ENCODE data around the gene SEZ6L2. TPM values are rescaled to one million over a fixed set of nuclear protein-coding genes. Genes with fewer than 3 reads are reported as not detected.
A peak's percentile ranks its signal among the peaks of the same experiment; 100 is the strongest.

SEZ6L2 gene
- total and polyA plus RNA-seq, 2 of the 13 experiments (the other 11 are each of a cell fraction or from before 2014, with no cell fraction given): 14.9 to 16.9 TPM

GRCh38 chr16:29891525-29892457, 7.6 kb downstream of the SEZ6L2 start (continued):
- no peak for TF ChIP-seq ZMAT5 (CRISPR knock-in tag; IDR thresholded peaks at IDR 0.05; ENCODE audit: borderline replicate concordance, low read depth)
- TF ChIP-seq NFIB (CRISPR knock-in tag; IDR thresholded peaks at IDR 0.05; ENCODE audit: borderline replicate concordance): no peak
- TF ChIP-seq MEIS2 (CRISPR knock-in tag; IDR thresholded peaks at IDR 0.05): no peak
- no peak for TF ChIP-seq ZMYM4 (CRISPR knock-in tag; IDR thresholded peaks at IDR 0.05)
- TF ChIP-seq ZNF230 (CRISPR knock-in tag; IDR thresholded peaks at IDR 0.05): no peak
- TF ChIP-seq ZNF513 (CRISPR knock-in tag; conservative IDR thresholded peaks at IDR 0.05): no peak
- TF ChIP-seq PAWR (CRISPR knock-in tag; IDR thresholded peaks at IDR 0.05; ENCODE audit: borderline replicate concordance): no peak
- TF ChIP-seq ZBTB10 (CRISPR knock-in tag; IDR thresholded peaks at IDR 0.05; ENCODE audit: borderline replicate concordance): peak; percentile 82; the same call in 1 of the 2 replicates
- TF ChIP-seq AFF4 (CRISPR knock-in tag; IDR thresholded peaks at IDR 0.05): no peak
- peak; percentile 44; the same call in 1 of the 2 replicates for TF ChIP-seq ZFP36L1 (CRISPR knock-in tag; IDR thresholded peaks at IDR 0.05)
- no peak for TF ChIP-seq MYNN (CRISPR knock-in tag; IDR thresholded peaks at IDR 0.05; ENCODE audit: low read depth)
- TF ChIP-seq ZNF589 (CRISPR knock-in tag; conservative IDR thresholded peaks at IDR 0.05): no peak
- no peak for TF ChIP-seq KLF9 (CRISPR knock-in tag; IDR thresholded peaks at IDR 0.05; ENCODE audit: low read depth)
- no peak for TF ChIP-seq ZNF557 (CRISPR knock-in tag; IDR thresholded peaks at IDR 0.05)
- TF ChIP-seq ZSCAN22 (CRISPR knock-in tag; IDR thresholded peaks at IDR 0.05): no peak
- no peak for TF ChIP-seq TFAP4 (IDR thresholded peaks at IDR 0.05; ENCODE audit: borderline replicate concordance, low read depth)
- no peak for TF ChIP-seq SRSF4 (IDR thresholded peaks at IDR 0.05; ENCODE audit: low read depth, low read length, poor library complexity, severe bottlenecking)
- no peak for TF ChIP-seq RFXANK (CRISPR knock-in tag; IDR thresholded peaks at IDR 0.05)
- TF ChIP-seq ZNF30 (CRISPR knock-in tag; IDR thresholded peaks at IDR 0.05): no peak
- TF ChIP-seq POLR2A (IDR thresholded peaks at IDR 0.05; ENCODE audit: insufficient read depth in 1 of 2, low read depth in 2 of 2, low read length in 2 of 2): no peak

All from HepG2 (cell line).